Islet precursor cell (in vitro differentiated cells): ENCODE data around the gene ERMP1.
A peak's percentile ranks its signal among the peaks of the same experiment; 100 is the strongest.
"Not testable (repeated sequence)": the region's sequence is repeated elsewhere in the genome, so short reads cannot be mapped to it uniquely, and the experiment has no call there.

ENCODE experiments used
- DNase-seq: peaks from one replicate; pipeline ENCODE4 v3.0.0-alpha.2; 2018

ERMP1 gene, protein sequence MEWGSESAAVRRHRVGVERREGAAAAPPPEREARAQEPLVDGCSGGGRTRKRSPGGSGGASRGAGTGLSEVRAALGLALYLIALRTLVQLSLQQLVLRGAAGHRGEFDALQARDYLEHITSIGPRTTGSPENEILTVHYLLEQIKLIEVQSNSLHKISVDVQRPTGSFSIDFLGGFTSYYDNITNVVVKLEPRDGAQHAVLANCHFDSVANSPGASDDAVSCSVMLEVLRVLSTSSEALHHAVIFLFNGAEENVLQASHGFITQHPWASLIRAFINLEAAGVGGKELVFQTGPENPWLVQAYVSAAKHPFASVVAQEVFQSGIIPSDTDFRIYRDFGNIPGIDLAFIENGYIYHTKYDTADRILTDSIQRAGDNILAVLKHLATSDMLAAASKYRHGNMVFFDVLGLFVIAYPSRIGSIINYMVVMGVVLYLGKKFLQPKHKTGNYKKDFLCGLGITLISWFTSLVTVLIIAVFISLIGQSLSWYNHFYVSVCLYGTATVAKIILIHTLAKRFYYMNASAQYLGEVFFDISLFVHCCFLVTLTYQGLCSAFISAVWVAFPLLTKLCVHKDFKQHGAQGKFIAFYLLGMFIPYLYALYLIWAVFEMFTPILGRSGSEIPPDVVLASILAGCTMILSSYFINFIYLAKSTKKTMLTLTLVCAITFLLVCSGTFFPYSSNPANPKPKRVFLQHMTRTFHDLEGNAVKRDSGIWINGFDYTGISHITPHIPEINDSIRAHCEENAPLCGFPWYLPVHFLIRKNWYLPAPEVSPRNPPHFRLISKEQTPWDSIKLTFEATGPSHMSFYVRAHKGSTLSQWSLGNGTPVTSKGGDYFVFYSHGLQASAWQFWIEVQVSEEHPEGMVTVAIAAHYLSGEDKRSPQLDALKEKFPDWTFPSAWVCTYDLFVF

DNA sequence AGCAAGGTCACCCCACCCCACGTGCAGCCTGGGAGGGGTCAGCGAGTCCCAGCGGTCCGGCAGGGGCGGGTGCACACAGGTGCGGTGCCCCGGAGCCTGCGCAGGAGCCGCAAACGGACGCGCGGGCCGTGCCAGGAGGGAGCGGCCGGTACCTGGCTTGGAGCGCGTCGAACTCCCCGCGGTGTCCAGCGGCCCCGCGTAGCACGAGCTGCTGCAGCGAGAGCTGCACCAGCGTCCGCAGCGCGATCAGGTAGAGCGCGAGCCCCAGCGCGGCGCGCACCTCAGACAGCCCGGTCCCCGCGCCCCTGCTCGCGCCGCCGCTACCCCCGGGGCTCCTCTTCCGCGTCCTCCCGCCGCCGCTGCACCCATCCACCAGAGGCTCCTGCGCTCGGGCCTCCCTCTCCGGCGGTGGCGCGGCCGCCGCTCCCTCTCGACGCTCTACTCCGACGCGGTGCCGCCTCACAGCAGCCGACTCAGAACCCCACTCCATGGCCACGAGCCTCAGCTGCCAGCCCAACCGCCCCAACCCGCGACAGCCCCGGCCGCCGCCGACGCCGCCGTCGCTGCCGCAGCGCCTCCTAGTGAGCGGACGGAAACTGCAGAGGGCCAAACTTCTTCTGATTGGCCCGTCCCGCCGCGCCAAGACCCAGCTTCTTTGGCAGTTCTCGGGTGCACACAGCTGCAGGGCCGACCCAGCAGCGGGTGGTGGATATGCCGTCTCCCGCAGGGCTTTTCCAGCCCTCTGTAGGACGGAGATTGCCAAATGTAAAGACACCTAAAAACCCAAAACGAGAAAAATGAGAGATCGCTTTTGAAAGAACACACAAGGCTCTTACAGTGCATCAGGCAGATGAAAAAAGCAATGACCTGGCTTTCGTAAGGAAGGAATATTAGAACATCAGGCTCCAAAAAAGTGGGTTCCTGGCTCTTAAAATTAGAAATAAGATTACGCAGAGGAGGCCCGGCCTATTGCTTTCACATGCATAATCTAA lies at the start of gene ERMP1:
Gene ERMP1 (minus strand): TSS at position 580 of the 992 bp plus-strand sequence. CDS start 90 bp downstream, at position 490.
- DNase-seq = peak; percentile 92

DNA sequence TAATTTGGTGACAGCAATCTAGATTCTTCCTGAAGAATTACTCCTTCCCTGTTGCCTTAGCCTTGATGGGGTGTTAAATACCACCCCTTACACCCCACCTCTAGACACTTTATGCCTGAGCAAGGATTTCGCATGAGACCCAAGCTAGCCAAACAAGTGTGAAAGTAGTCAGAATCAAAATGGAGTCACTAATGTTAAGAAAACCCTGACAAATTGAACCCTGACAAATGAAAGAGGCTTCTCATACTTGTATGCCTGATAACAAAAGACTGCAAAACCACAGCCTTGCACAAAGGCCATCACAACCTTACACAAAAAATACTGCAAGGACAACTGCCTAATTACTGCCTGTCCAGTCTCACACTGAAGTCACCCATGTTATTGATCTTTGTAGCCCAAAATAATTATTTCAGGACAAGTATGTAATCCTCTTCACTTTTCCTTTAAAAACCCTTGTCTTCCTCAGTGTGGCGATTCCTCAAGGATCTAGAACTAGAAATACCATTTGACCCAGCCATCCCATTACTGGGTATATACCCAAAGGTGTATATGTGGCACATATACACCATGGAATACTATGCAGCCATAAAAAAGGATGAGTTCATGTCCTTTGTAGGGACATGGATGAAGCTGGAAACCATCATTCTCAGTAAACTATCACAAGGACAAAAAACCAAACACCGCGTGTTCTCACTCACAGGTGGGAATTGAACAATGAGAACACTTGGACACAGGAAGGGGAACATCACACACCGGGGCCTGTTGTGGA lies 49.5 kb upstream of the ERMP1 start:
- DNase-seq = not testable (repeated sequence)

DNA sequence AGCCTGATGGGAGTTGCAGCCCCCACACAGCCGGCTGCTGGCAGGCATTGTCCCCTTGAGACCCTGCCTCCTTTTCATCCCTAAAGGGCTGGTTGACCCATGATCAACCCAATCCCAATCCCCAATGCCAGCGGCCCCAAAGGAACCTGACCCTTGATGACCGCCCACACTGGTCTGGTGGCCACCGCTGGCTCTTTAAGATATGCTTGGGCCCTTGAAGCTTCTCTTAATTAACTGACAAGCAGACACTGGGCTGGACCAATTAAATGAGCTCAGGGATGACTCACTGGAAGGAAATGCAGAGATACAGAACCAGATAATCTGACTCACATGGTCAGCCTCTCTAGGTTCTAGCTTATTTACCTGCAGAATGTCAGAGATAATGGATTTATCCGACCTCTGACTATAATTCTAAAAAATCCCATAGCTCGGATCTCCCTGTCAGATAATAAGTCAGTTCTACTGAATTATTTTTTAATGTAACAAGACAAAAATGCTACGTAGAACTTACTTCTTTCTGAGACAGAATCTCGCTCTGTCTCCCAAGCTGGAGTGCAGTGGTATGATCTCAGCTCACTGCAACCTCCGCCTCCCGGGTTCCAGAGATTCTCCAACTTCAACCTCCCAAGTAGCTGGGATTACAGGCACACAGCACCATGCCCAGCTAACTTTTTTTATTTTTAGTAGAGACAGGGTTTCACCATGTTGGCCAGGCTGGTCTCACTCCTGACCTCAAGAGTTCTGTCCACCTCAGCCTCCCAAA lies 46.7 kb upstream of the ERMP1 start:
- peak; percentile 94 for DNase-seq

DNA sequence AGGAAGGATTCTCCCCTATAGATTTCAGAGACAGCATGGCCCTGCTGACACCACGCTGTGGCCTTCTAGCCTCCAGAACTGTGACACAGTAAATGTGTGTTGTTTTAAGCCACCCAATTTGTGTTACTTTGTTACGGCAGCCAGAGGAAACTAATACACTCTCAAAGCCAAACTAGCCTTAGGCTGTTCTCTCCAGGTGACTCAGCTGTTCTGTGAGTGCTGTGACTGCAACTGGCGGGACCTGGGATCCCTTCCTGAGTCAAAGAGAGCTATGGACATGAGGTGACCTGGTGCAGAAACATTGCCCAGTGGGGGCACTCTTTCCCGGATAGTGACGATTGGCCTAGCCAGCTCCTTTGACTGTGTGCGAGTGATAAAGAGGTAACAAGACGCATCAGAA lies 43.8 kb upstream of the ERMP1 start:
- DNase-seq = peak; percentile 69

DNA sequence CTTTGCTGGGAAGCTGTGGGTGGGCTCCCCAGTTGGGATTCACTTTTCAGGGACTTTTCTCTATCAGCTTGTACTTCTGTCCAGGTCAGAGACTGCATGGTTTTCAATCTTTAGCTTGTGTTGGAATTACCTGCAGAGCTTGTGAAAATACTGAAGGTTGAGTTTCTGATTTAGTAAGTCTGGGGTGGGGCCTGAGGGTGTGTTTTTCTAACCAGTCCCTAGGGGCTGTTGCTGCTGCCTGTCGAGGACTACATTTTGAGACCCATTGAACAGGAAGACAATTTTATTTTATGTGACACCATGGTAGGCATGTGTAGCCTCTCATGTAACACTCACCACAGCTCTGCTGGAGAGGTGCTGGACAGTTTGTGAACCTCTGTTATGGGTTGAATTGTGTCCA lies 43.1 kb upstream of the ERMP1 start:
- no peak for DNase-seq

DNA sequence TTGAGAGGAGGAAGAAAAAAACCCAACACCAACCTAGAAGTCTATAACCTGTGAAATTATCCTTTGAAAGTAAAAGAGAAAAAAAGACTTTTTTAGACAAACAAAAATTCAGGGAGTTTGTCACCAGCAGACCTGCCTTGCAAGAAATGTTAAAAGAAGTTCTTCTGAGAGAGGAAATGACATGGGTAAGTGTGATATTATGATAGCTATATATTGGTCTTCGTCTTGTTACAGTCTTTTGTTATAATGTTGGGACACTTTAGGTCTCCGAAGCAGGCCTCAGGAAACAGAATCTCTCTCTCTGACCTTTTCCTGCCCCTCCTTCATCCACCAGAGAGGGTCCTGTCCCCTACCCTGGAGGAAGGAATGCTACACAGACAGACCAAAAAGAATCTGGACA lies 41.1 kb upstream of the ERMP1 start:
- no peak for DNase-seq

DNA sequence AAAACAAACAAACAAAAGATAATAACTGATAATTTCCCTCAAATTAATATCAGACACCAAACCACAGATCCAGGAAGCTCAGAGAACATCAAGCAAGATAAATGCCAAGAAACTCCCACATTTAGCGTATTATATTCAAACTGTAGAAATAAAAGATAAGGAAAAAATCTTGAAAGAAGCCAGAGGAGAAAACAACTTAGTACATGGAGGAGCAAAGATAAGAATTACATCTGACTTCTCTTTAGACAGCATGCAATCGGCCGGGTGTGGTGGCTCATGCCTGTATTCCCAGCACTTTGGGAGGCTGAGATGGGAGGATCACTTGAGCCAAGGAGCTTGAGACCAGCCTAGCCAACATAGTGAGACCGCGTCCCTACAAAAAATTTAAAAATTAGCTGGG lies 40.5 kb upstream of the ERMP1 start:
- DNase-seq = no peak

DNA sequence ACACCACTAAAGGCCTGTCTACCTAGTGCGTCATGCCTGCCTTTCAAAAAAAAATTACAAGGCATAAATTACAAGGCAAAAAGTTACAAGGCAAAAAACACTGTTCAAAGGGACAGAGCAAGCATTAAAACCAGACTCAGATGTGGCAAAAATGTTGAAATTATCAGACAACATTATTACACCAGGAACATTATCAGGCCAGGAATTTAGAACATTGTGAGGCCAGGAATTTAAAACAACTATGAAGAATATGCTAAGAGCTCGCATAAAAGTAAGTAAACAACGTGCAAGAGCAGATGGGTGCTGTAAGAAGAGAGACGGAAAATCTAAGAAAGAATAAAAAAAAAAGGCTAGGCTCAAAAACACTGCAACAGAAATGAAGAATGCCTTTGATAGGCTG lies 39.6 kb upstream of the ERMP1 start:
- DNase-seq = no peak

DNA sequence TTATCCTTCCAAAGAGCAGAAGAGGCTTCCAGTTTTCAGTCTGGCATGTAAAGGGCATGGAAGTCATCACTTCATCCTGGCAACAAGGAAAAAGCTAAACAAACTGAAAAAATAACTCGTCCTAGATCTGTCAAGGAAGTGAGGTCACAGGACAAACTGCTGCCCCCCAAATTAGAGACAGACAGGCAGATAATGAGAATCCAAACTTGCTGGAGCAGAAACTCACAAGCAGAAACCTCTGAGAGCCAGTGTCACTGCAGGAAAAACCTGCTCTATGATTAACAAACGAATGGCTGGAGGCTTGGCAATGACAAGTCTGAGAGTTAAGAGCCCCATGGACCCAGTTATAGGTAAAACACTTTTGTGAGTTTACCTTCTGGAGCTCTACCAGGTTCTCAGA lies 38.9 kb upstream of the ERMP1 start:
- DNase-seq = no peak

DNA sequence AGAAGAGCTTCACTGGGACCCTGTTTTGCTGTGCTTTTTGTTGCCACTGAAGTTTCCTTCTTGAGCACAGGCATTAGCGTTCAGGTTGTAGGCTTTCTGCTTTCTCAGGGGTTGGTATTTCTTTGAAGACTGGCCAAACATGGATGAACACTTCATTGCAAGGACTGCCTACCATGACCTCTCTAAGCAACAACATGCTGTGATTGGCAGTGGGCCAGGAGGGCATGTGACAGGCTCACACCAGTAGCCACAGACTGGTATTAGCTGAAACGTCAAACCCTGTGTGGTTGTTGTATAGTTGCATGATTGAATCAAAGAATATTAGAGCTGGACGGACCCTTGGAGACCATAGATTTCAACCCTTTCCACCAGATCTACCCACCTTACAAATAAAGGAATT lies 37.8 kb upstream of the ERMP1 start:
- DNase-seq = no peak

DNA sequence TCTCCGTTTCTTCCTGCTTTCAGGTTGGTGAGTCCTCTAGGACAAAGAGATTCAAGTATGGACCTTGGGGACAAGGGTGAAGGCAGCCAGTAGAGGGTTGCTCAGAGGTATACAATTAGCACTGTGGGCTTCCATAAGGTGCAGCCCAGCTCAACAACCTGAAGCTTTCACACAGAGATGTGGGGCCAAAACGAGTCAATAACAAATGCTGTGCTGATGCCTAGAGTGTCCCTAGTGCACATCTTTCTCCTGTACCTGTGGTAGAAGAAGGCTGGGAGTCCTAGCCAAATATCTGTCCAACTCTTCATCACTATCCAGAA lies 37.1 kb upstream of the ERMP1 start:
- DNase-seq = no peak

DNA sequence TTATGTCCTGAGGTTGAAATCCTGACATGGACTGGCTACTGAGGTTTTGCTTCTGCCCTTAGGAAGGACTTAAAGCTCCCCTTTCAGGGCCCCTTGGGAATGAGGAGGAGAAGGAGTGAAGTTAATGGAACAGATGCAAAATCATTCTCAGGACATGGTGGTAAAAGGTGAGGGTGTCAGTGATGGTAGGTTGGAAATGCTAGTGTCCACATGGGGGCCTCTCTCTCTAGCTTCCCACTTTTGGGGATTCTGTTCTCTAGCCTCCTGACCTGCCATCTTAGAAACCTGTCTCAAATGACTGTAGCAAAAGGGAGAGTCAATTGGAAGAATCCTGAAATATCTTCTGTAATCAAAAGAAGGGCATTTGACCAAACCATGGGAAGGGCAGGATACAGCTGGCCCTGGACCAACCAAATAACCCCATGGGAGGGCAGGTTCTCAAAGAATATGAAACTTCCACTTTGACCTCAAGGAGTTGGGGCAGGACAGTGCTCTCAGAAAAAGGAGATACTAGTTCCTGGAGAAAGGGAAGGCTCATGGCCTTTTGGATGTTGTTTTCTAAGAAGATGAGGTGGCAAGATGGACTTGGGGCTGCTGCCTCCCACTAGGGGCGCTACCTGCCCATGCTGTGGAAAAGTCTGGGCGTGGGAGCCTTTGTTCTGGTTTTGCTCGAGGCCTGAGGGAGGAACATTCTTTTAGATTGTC lies 36.5 kb upstream of the ERMP1 start:
- peak; percentile 74 for DNase-seq

DNA sequence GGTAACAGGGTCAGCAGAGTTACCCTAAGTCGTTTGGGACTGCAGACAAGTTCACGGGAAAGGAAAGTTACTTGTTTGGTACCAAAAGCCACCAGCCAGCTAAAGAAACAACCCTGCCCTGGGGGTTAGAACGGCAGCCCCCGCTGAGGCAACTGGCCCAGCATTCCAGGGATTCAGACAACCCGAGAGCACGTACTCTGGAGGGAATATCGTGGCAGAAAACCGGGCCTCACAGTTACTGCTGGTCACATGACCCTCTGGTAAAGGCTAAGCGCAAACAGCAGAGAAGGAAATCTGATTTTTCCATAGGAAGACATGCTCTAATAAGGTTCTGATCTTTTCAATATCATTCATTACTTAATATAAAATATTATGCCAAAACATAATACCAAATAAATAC lies 35.3 kb upstream of the ERMP1 start:
- DNase-seq = peak; percentile 74

DNA sequence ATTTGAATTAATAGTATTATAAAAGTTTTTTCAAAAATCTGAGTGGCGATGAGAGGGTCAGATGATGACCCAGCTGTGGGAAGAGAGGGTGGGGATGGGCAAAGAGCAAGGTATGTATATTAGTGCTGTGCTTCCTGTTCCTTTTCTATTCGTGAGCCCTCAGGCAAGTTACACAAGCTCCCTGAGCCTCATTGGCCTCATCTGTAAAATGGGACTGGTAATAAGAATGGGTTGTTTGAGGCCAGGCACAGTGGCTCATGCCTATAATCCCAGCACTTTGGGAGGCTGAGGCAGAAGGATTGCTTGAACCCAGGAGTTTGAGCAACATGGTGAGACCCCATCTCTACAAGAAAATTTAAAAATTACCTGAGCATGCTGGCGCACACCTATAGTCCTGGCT lies 33.8 kb upstream of the ERMP1 start:
- DNase-seq = no peak

DNA sequence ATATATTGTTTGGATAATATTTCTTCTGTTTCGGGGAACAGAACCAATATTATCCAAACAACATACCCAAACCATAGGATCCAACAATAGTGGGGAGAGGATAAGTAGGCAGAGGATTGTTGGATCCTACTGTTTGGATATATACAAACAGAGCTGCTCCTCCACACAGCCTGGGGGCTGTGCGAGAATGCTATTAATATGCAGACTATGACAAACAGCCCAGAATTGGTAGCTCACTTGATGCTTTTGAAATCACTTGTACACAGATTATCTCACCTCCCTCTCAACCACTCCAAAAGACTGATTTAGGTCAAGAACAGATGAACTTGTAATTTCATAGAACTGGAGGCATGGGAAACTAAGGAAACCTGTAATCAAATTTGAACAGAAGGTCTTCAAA lies 33.4 kb upstream of the ERMP1 start:
- DNase-seq = no peak

DNA sequence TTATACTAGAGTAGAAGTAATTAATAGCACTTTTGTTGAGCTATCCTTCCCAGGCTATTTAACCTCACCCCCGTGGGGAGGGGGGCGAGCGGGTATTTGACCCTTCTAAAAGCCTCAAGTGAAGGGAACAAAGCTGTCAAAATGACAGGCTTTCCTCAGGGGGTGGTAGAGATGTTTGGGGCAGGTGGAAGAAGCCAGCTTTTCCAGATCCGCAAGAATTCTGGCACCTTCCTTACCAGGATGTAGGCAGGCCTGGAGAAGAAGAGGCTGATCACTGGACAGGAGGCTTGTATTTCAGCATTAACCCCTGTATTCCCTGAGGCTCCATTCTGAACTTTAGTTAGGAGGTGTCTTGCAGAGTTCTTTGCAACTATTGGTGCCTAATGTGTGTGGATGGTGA lies 31.5 kb upstream of the ERMP1 start:
- DNase-seq = peak; percentile 66

DNA sequence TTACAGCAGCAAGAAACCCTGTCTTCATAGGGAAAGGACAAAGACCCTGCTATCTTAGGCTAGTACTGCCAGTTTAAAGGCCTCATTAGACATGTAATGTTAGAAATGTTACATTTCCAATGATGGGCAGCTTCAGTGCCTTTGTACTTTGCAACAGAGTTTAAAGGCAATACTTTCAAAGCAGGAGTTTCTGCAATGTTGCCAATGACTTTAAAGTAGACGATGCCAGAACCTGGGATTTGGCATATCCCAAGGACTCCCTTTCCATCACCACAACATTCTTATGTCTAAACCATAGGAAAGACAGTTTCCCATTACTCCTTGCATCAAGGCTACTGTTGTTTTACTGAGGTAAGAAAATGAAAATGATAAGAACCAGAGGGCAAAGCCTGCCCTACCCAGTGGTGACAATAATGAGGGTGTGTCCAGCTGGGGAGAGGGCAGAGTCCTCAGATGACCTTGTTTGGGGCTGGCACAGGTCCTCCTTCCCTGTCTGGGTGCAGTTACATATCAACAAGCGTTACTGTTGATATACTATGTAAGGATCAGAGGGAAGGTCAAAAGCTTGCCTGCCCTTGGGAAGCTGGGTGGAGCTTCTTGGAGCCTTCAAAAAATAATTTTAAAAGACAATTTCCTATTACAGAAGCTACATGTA lies 30.3 kb upstream of the ERMP1 start:
- no peak for DNase-seq

DNA sequence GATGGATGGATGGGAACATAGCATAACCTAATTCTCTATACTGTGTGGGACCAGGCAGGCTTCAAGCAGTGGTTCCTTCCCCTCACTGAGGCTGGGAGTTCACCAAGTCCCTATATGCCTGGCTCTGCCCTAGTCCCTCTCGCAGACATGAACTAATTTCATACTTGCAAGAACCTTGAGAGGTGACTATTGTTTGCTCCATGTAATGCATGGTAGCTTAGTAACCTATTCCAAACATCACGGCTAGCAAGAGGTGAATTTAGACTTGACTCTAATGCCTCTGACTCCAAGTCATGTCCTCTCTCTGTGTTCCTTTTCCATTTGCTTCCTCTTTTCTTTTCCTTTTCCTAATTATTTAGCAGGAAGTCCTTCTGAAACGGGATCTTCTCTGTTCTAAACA lies 25.9 kb upstream of the ERMP1 start:
- DNase-seq = no peak

DNA sequence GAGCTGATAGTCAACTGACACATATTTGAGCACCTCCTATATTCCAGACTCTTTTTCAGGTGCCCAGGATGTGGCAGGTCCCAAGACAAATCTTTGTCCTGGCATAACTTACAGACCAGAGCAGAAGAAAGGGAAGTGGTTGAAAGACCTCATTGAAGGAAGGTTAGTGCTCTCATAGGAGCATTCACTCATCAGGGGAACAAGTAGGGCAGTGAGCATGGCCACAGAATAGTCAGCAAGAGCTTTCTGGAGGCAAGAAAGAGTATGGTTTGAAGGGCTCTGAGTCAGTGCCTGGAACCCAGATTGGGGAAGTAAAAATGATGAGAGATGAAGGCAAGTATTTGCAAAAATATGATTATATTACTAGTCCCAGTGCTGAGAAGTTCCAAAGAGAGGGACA lies 25.0 kb upstream of the ERMP1 start:
- DNase-seq = no peak
